OCI-LY7 (cell line): ENCODE results near the gene PML. TPM values are rescaled to one million over a fixed set of nuclear protein-coding genes. Genes with fewer than 3 reads are reported as not detected.

ENCODE experiments used
- BruUV-seq: library from RNA; stranded (reverse); fragments of 400-500 nt; replicated peaks from 2 replicates; lab custom pipeline; 2021; lab: Mats Ljungman, UMichigan
- CTCF ChIA-PET: fragments of 300-600 bp; sonication (Branson Sonifier 250); formaldehyde crosslinking; loops from one replicate; lab custom pipeline; 2022; ENCODE audit warnings: antibody characterized with exemption; ENCODE audit not compliant: unreplicated experiment; lab: Charles Lee
- POLR2A ChIA-PET: fragments of 300-600 bp; sonication (Branson Sonifier 250); formaldehyde crosslinking; loops from one replicate; lab custom pipeline; 2022; ENCODE audit warnings: antibody characterized with exemption; lab: Charles Lee
- DNase-seq: peaks from one replicate; pipeline ENCODE4 v3.0.0-alpha.2; 2015; ENCODE audit warnings: low spot score
- H2AFZ ChIP-seq: fragments of 200-600 bp; sonication (generic), shearing (Covaris generic); 2 replicates; pipeline ENCODE4 v1.6.1; 2014; ENCODE audit warnings: mild to moderate bottlenecking, antibody characterized with exemption, low read length, moderate library complexity
- H3K27ac ChIP-seq: fragments of 200-600 bp; sonication (generic); 2 replicates; pipeline ENCODE4 v1.5.1; 2014; ENCODE audit warnings: mixed run types, low read depth, mild to moderate bottlenecking, moderate library complexity, low read length, inconsistent platforms; ENCODE audit not compliant: poor library complexity, severe bottlenecking
- H3K36me3 ChIP-seq: fragments of 200-600 bp; sonication (generic); 2 replicates; pipeline ENCODE4 v1.6.1; 2014; ENCODE audit warnings: mild to moderate bottlenecking, antibody characterized with exemption, low read length, moderate library complexity, mixed read lengths; ENCODE audit not compliant: insufficient read depth
- H3K4me1 ChIP-seq: fragments of 200-600 bp; sonication (generic); 2 replicates; pipeline ENCODE4 v1.5.1; 2014; ENCODE audit warnings: mild to moderate bottlenecking, low read length; ENCODE audit not compliant: insufficient read depth, poor library complexity, severe bottlenecking
- H3K4me2 ChIP-seq: fragments of 200-600 bp; sonication (generic); 2 replicates; pipeline ENCODE4 v1.6.1; 2014; ENCODE audit warnings: mild to moderate bottlenecking, low read length
- H3K4me3 ChIP-seq: fragments of 200-600 bp; sonication (generic); 2 replicates; pipeline ENCODE4 v1.5.1; 2014; ENCODE audit warnings: mild to moderate bottlenecking, low read depth, low read length; ENCODE audit not compliant: poor library complexity, severe bottlenecking
- H3K79me2 ChIP-seq: fragments of 200-600 bp; sonication (generic); 2 replicates; pipeline ENCODE4 v1.6.1; 2016; ENCODE audit warnings: low read depth, mild to moderate bottlenecking, low read length, moderate library complexity, mixed read lengths; ENCODE audit not compliant: insufficient read depth
- H3K9me2 ChIP-seq: fragments of 200-600 bp; sonication (generic); 2 replicates; pipeline ENCODE4 v1.6.1; 2016; ENCODE audit warnings: mild to moderate bottlenecking, low read length, mixed read lengths; ENCODE audit not compliant: insufficient read depth
- H3K9me3 ChIP-seq: fragments of 200-600 bp; sonication (generic); 2 replicates; pipeline ENCODE4 v1.6.1; 2014; ENCODE audit warnings: mild to moderate bottlenecking, mixed run types, low read length, mixed read lengths
- H4K20me1 ChIP-seq: fragments of 200-600 bp; sonication (generic); 2 replicates; pipeline ENCODE4 v1.6.1; 2014; ENCODE audit warnings: mild to moderate bottlenecking, antibody characterized with exemption, low read length, moderate library complexity, mixed read lengths; ENCODE audit not compliant: insufficient read depth
- CTCF ChIP-seq: fragments of 200-600 bp; sonication (generic); conservative IDR thresholded peaks from 2 replicates; pipeline ENCODE4 v1.5.1; 2014; ENCODE audit warnings: mild to moderate bottlenecking, antibody characterized with exemption, low read length, moderate library complexity, mixed read lengths
- EZH2phosphoT487 ChIP-seq: fragments of 200-600 bp; sonication (generic); IDR thresholded peaks from 2 replicates; pipeline ENCODE4 v1.6.1; 2018; ENCODE audit warnings: low read depth, borderline replicate concordance, mild to moderate bottlenecking, mixed run types, antibody characterized with exemption, low read length, moderate library complexity, mixed read lengths
- intact Hi-C: fragments of 100-400 bp; cut with micrococcal nuclease; formaldehyde crosslinking; loops from one replicate; pipeline ENCODE4 v1.10.0; 2022; ENCODE audit not compliant: unreplicated experiment
- total RNA-seq, 2 experiments: library from RNA; depleted of rRNA in 1 of 2; stranded (reverse); fragments of >200 nt in 1 of 2; shearing (Covaris generic) in 1 of 2; gene quantifications; 2 replicates each; pipeline ENCODE4 v1.2.3, GENCODE V29; 2014 to 2022

The PML gene
- total RNA-seq, 2 experiments from 2014 or later: 16.9 to 26.1 TPM

GRCh38 chr15:73982222-73982962, 12.1 kb upstream of the PML start:
- ChIA-PET POLR2A (no interaction called here), CTCF (no interaction called here)
- Histone ChIP-seq H3K4me3 (no peak overlapping the region), H3K9me2 (no peaks in the 10 kb centered on the region), H3K79me2 (no peaks in the 10 kb centered on the region), H3K9me3 (no peaks in the 10 kb centered on the region), H3K4me1 (peaks cover 3% of the 10 kb centered on the region), H3K27ac (no peak overlapping the region), H2AFZ (no peak overlapping the region), H3K4me2 (no peak overlapping the region), H3K36me3 (no peaks in the 10 kb centered on the region), H4K20me1 (no peaks in the 10 kb centered on the region; the same call in 1 of the 2 replicates)
- TF ChIP-seq EZH2phosphoT487 (no peak), CTCF (no peak)
- DNase-seq: no peak
- intact Hi-C loops: no loop called here
- BruUV-seq: no TSS peak

- Histone ChIP-seq H3K27ac (no peak overlapping the region), H3K9me3 (no peaks in the 10 kb centered on the region), H3K4me3 (no peak overlapping the region), H3K4me2 (no peak overlapping the region), H3K9me2 (no peaks in the 10 kb centered on the region), H3K79me2 (no peaks in the 10 kb centered on the region), H2AFZ (no peak overlapping the region), H3K4me1 (peaks cover 3% of the 10 kb centered on the region), H4K20me1 (no peaks in the 10 kb centered on the region; the same call in 1 of the 2 replicates), H3K36me3 (no peaks in the 10 kb centered on the region)
- intact Hi-C loops: no loop called here
- no peak for TF ChIP-seq EZH2phosphoT487
- no peak for TF ChIP-seq CTCF
- ChIA-PET CTCF (no interaction called here), POLR2A (no interaction called here)
- DNase-seq: no peak
- BruUV-seq: no TSS peak
Observed at GRCh38 chr15:73983211-73983727, 11.2 kb upstream of the PML start.

- Histone ChIP-seq H3K36me3 (no peaks in the 10 kb centered on the region), H3K4me2 (no peak overlapping the region), H3K9me3 (no peaks in the 10 kb centered on the region), H4K20me1 (no peaks in the 10 kb centered on the region; the same call in 1 of the 2 replicates), H2AFZ (no peak overlapping the region), H3K9me2 (no peaks in the 10 kb centered on the region), H3K4me3 (no peak overlapping the region), H3K79me2 (no peaks in the 10 kb centered on the region), H3K27ac (no peak overlapping the region), H3K4me1 (peaks cover 3% of the 10 kb centered on the region)
- TF ChIP-seq CTCF (no peak), EZH2phosphoT487 (no peak)
- ChIA-PET POLR2A (no interaction called here), CTCF (no interaction called here)
- intact Hi-C loops: no loop called here
- BruUV-seq: no TSS peak
- no peak for DNase-seq
Observed at GRCh38 chr15:73983773-73984172, 10.7 kb upstream of the PML start.
